HAP-1 (cell line): ENCODE measurements around the gene JARID2.

Source experiments
- DNase-seq, 2 experiments: peaks; one replicate each; pipeline ENCODE4 v3.0.0-alpha.2; 2016 to 2020; ENCODE audit warnings: low spot score in 2 of 2
- H3K27me3 ChIP-seq: fragments of 250-450 bp; sonication (Bioruptor Pico); 2 replicates; pipeline ENCODE4 v1.5.1; 2020; ENCODE audit warnings: low read depth, mild to moderate bottlenecking, moderate library complexity
- H3K36me3 ChIP-seq: fragments of 250-450 bp; sonication (Bioruptor Pico); replicated peaks from 2 replicates; pipeline ENCODE4 v1.5.1; 2020; ENCODE audit warnings: mild to moderate bottlenecking
- H3K4me1 ChIP-seq: fragments of 250-450 bp; sonication (Bioruptor Pico); 2 replicates; pipeline ENCODE4 v1.5.1; 2020; ENCODE audit warnings: mild to moderate bottlenecking
- H3K4me3 ChIP-seq: fragments of 250-450 bp; sonication (Bioruptor Pico); 2 replicates; pipeline ENCODE4 v1.5.1; 2020; ENCODE audit warnings: mild to moderate bottlenecking, moderate library complexity
- H3K9me3 ChIP-seq: fragments of 250-450 bp; sonication (Bioruptor Pico); 2 replicates; pipeline ENCODE4 v1.5.1; 2020; ENCODE audit warnings: mild to moderate bottlenecking, moderate library complexity
- in situ Hi-C: fragments of 300-500 bp; cut with MboI; formaldehyde crosslinking; loops from 3 replicates; pipeline ENCODE4 v1.14.3; 2020; ENCODE audit warnings: low sequenced_read_pairs, inconsistent platforms, mixed read lengths

Gene JARID2

GRCh38 chr6:15526212-15526701, 280.4 kb downstream of the JARID2 start:
- Histone ChIP-seq H3K36me3 (peaks cover 19% of the 10 kb centered on the region), H3K4me1 (no peaks in the 10 kb centered on the region), H3K27me3 (no peaks in the 10 kb centered on the region), H3K4me3 (no peak overlapping the region), H3K9me3 (no peaks in the 10 kb centered on the region)
- in situ Hi-C loops = no loop called here
- no peak for DNase-seq

DNA sequence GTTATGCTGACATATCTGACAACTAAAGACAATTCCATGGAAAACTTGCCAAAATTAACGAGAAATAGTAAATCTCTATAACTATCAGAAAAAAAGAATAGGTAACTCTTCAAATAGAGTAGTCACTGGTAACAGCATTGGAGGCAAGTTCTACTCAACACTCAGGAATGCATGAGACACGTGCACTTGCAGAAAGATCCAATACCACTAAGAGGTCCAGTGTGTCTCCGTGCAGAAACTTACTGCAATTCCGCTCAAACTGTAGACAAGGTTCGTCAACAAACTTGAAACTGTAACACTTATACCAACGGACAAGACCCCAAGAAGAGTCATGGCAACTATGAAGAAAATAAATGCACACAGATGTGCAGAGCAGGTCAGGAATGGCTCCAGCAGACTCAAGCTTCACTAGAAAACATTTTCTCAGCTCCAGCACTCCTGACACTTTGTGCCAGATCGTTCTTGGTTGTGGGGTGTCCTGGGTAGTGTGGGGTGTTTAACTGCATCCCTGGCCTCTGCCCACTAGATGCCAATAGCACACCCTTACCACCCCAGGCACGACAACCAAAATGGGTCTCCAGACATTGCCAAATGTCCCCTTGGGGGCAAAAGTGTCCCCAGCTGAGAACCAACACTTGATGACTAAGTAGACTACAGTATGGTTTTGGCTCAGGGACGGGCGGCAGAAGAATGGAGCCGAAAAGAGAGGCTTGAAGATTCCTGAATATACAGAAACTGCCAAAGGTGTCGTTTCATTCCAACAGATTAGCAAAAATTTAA, 282.2 kb downstream of the JARID2 start:
- no peaks in the 10 kb centered on the region for H3K27me3 ChIP-seq
- no peaks in the 10 kb centered on the region for H3K4me1 ChIP-seq
- no peaks in the 10 kb centered on the region for H3K9me3 ChIP-seq
- no peak overlapping the region for H3K4me3 ChIP-seq
- in situ Hi-C loops = no loop called here
- H3K36me3 ChIP-seq = peaks cover 4% of the 10 kb centered on the region; the same call in 1 of the 2 replicates
- DNase-seq = no peak

GRCh38 chr6:15528870-15529269, 283.0 kb downstream of the JARID2 start:
- H3K36me3 ChIP-seq = peaks cover 4% of the 10 kb centered on the region; the same call in 1 of the 2 replicates
- no peak for DNase-seq
- H3K9me3 ChIP-seq = no peaks in the 10 kb centered on the region
- no peaks in the 10 kb centered on the region for H3K4me1 ChIP-seq
- no peak overlapping the region for H3K4me3 ChIP-seq
- H3K27me3 ChIP-seq = no peaks in the 10 kb centered on the region
- in situ Hi-C loops = no loop called here

- no peak overlapping the region for H3K4me3 ChIP-seq
- no peaks in the 10 kb centered on the region; the same call in 1 of the 2 replicates for H3K36me3 ChIP-seq
- in situ Hi-C loops = no loop called here
- no peaks in the 10 kb centered on the region for H3K27me3 ChIP-seq
- DNase-seq = no peak
- no peaks in the 10 kb centered on the region for H3K9me3 ChIP-seq
- H3K4me1 ChIP-seq = no peaks in the 10 kb centered on the region
Observed at GRCh38 chr6:15530411-15530810, 284.5 kb downstream of the JARID2 start.

DNA sequence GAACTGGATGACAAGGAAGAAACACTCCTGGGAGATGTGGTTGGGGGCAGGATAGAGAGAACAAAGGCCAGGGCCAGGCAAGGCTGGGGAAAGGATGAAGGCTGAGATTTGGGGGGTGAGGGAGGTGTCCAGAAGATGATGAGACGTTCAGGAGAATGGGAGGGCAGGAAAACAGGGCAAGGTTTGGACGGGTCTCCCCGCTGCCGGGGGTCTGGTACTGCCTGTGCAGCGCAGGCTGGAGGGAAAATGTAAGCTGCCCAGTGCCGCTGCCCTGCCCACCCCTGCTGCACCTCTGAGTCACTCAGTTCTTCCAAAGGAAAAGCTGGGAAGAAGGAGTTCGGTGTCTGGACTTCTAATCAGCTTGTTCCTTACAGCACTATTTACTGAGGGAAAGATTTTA, 286.1 kb downstream of the JARID2 start:
- no peaks in the 10 kb centered on the region for H3K4me1 ChIP-seq
- H3K9me3 ChIP-seq = peaks cover 3% of the 10 kb centered on the region; the same call in 1 of the 2 replicates
- no peaks in the 10 kb centered on the region; the same call in 1 of the 2 replicates for H3K36me3 ChIP-seq
- no peaks in the 10 kb centered on the region for H3K27me3 ChIP-seq
- in situ Hi-C loops = no loop called here
- H3K4me3 ChIP-seq = no peak overlapping the region
- no peak for DNase-seq

DNA sequence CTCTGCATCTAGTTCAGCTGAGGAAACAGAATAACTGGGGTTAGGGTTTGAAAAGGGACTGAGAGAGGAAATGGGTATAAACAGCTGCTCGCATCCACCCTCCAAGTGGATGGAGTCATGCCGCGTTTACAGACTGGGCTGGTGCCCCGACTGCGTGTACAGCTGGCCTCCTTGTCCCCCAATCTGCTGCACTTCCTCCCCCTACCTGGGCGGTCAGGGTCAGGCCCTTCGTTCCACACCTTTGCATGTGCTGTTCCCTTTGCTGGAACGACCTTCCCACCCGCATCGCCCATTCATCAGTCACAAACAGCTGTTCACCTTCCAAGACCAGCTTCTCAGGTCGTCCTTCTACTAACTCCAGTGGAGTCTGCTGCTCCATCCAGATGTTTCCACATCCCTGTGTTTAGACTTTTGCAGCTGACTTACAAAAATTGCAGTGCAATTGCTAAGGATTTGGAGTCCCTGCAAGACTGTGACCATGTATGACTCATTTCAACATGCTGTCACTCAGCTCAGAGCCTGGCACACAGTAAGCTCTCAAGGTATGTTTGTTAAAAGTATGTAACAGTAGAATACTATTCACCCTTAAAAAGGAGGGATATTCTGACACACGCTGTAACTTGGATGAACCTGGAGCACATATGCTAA, 287.6 kb downstream of the JARID2 start:
- no peak for DNase-seq

GRCh38 chr6:15534974-15535373, 289.1 kb downstream of the JARID2 start:
- H3K27me3 ChIP-seq = no peaks in the 10 kb centered on the region
- H3K36me3 ChIP-seq = no peaks in the 10 kb centered on the region; the same call in 1 of the 2 replicates
- in situ Hi-C loops = no loop called here
- H3K9me3 ChIP-seq = peaks cover 3% of the 10 kb centered on the region; the same call in 1 of the 2 replicates
- no peak for DNase-seq
- H3K4me3 ChIP-seq = no peak overlapping the region
- H3K4me1 ChIP-seq = no peaks in the 10 kb centered on the region

More for the DNA sequence above, 287.6 kb downstream of the JARID2 start:
- Histone ChIP-seq H3K4me3 (no peak overlapping the region), H3K4me1 (no peaks in the 10 kb centered on the region), H3K27me3 (no peaks in the 10 kb centered on the region), H3K36me3 (no peaks in the 10 kb centered on the region; the same call in 1 of the 2 replicates), H3K9me3 (peaks cover 3% of the 10 kb centered on the region; the same call in 1 of the 2 replicates)
- in situ Hi-C loops = no loop called here

DNA sequence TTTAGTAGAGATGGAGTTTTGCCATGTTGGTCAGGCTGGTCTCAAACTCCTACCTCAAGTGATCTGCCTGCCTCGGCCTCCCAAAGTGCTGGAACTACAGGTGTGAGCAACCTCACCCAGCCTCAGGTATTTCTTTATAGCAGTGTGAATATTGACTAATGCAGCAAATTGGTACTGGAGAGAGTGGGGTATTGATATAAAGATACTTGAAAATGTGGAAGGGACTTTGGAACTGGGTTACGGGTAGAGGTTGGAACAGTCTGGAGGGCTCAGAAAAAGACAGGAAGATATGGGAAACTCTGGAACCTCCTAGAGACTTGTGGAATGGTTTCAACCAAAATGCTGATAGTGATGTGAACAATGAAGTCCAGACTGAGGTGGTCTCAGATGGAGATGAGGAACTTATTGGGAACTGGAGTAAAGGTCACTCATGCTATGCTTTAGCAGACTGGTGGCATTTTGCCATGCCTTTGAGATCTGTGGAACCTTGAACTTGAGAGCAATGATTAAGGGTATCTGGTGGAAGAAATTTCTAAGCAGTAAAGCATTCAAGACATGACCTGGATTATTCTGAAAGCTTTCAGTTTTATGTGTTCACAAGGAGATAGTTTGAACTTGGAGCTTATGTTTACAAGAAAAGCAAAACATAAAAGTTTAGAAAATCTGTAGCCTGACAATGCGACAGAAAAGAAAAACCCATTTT, 289.8 kb downstream of the JARID2 start:
- no peaks in the 10 kb centered on the region for H3K4me1 ChIP-seq
- no peak overlapping the region for H3K4me3 ChIP-seq
- DNase-seq = no peak
- in situ Hi-C loops = no loop called here
- H3K27me3 ChIP-seq = no peaks in the 10 kb centered on the region
- H3K36me3 ChIP-seq = no peaks in the 10 kb centered on the region; the same call in 1 of the 2 replicates
- H3K9me3 ChIP-seq = peaks cover 3% of the 10 kb centered on the region; the same call in 1 of the 2 replicates

GRCh38 chr6:15536198-15536955, 290.5 kb downstream of the JARID2 start:
- no peak for DNase-seq
- Histone ChIP-seq H3K36me3 (no peaks in the 10 kb centered on the region; the same call in 1 of the 2 replicates), H3K4me3 (no peak overlapping the region), H3K27me3 (no peaks in the 10 kb centered on the region), H3K4me1 (no peaks in the 10 kb centered on the region), H3K9me3 (peaks cover 3% of the 10 kb centered on the region; the same call in 1 of the 2 replicates)
- in situ Hi-C loops = no loop called here

DNA sequence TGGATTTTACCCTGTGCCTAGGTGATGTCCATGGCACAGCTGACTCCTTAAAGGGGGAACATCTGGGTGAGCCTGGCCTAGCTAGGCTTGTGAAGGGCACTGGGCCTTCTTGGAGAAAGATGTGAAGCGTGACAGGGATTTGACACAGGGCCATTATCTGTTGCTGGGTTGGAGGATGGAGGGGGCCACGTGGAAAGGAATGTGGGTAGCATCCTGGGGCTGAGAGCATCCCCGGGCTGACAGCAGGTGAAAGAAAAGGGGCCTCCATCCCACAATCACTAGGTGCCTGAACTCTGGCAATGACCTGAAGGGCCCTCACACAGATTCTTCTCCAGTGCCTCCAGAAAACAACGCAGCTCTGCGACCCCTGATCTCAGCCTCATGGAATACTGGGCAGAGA, 292.2 kb downstream of the JARID2 start:
- DNase-seq = no peak
- Histone ChIP-seq H3K36me3 (no peaks in the 10 kb centered on the region), H3K4me3 (no peak overlapping the region), H3K4me1 (no peaks in the 10 kb centered on the region), H3K27me3 (no peaks in the 10 kb centered on the region), H3K9me3 (peaks cover 3% of the 10 kb centered on the region; the same call in 1 of the 2 replicates)
- in situ Hi-C loops = no loop called here

- Histone ChIP-seq H3K9me3 (peaks cover 3% of the 10 kb centered on the region; the same call in 1 of the 2 replicates), H3K27me3 (no peaks in the 10 kb centered on the region), H3K4me3 (no peak overlapping the region), H3K36me3 (no peaks in the 10 kb centered on the region), H3K4me1 (no peaks in the 10 kb centered on the region)
- in situ Hi-C loops = no loop called here
- DNase-seq = no peak
Observed at GRCh38 chr6:15538766-15539495, 293.1 kb downstream of the JARID2 start.

GRCh38 chr6:15539722-15540270, 293.9 kb downstream of the JARID2 start:
- no peak for DNase-seq
- Histone ChIP-seq H3K4me3 (no peak overlapping the region), H3K36me3 (no peaks in the 10 kb centered on the region), H3K9me3 (peaks cover 3% of the 10 kb centered on the region; the same call in 1 of the 2 replicates), H3K4me1 (no peaks in the 10 kb centered on the region), H3K27me3 (no peaks in the 10 kb centered on the region)
- in situ Hi-C loops = no loop called here
